ENCODE measurements around the gene FBXO8.

The FBXO8 gene

DNA sequence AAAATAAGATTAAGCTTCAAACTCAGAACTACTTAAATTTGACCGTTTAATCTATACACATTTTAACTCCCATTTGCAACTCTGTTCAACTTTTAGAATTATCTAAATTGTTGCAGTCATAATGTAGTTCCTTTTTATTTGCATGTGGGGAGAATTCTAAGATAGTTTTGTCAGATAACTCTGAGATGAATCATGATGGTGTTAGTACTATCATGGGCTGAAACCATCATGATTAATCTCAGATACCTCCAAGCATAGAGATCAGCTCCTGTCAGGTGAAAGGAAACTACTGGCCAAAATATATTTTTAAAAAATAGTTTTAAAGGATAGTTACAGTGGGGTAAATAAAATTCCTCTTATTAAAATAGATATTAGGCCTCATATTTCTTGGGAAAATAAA is 39.0 kb downstream of the FBXO8 start:
- DNase-seq, result no peak

GRCh38 chr4:174241162-174241561 is 42.3 kb downstream of the FBXO8 start:
- no peak for DNase-seq

GRCh38 chr4:174236359-174236758 is 47.1 kb downstream of the FBXO8 start:
- DNase-seq, result no peak

GRCh38 chr4:174230680-174231079 is 52.8 kb downstream of the FBXO8 start:
- no peak for DNase-seq

- DNase-seq, result no peak
Measured at GRCh38 chr4:174230148-174230547, 53.3 kb downstream of the FBXO8 start.

DNA sequence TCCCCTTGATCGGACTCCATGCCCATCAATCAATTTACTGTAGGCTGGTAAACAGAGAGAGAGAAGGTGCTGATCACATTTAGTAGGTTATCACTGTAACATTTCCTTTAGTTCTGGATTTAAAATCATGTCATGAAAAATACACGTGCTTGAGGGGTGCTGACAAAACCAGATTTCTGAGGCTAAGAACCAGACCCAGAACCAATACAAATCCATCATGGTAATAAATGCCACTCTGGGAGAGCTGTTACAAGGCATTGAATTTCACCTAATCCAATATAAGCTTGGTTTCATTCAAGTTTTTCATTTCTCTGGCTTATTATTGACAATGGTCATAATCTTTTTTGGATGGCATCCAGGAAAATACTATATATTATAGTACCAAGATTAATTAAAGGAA is 54.5 kb downstream of the FBXO8 start:
- DNase-seq, result no peak

DNA sequence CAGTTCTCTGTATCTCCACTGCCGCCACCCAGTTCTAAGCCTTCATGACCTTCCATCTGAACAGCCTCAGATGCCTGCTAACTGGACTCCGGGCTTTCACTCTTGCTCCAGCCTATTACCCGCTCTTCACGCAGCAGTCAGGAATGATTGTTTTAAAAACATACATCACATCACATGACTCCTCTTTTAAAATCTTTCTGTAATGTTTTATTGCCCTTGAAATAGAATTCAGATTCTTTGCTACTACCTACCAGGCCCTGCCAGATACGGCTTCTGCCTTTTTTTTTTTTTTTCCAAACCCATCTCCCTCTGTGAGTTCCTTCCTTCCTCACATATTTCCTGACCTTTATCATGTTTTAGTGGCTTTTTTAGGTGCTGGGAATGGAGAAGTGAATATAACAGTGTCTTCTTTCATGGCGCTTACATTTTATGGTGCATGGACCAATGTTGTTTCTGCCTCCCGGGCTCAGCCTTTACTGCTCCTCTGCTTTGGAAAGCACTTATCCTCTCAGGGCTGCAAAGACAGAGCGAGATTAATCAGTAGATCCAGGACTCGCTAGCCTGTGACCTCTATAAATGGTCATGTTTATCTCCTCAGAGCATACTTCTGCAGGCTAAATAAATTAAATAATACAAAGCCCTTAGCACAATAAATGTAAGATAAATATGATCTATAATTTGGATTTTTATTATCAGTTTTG is 58.0 kb downstream of the FBXO8 start:
- DNase-seq, result no peak

- no peak for DNase-seq
Measured at GRCh38 chr4:174224550-174224949, 58.9 kb downstream of the FBXO8 start.

DNA sequence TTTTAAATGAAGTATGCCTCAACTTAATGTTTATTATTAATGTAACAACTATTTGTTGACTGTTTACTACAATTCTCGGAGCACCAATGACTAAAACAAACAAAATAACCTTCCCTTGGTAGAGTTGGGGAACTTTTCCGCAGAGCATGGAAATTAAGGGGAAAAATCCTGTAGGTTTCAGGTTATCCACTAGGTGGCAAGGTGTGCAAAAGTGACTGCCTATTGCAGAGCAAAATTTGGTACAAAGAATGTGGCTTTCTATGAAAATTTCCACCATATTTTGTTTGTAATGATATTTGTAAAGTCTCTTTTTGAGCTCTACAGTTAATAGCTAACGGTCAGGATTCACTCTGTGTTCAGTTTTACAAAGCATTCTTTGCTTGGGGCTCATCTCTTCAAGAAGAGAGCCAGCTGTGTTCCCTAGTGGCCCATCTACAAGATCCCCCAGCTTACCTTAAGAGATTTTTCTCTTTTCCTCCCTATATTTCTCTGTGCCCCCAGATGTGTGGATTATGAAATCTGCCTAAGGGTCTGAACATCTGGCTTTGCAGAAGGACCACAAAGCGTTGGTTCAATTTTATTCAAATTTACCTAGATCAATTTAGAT is 61.1 kb downstream of the FBXO8 start:
- DNase-seq, result no peak

DNA sequence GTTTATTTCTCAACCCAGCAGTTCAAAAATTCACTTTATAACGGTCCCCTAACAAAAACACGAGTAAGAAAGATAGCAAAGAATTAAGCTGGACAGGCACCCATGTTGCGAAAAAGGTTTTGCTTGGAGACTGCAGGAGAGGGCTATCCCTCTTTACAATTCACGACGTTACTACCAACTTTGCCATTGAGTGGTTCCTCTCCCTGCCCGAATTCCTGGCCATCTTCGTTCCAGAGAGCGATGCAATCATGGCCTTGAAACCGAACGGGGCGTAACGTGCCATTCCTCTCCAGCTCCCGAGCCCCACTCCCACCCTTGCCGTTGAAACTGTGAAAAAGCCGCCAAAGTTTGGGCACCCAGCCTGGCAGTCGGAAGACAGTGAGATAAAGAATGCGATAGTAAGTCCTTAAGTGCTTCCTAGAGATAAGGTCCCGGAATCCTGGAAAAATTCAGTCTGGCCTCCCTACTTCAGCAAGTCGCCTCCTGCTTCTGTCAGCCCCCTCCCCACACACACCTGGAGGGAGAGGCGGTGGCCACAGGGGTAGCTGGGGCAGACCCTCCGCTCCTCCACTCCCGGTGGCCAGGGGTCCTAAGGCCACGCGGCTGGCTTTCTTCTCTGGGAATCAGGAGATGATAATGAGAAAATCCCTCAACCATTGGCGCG is 65.2 kb downstream of the FBXO8 start:
- DNase-seq, result no peak

DNA sequence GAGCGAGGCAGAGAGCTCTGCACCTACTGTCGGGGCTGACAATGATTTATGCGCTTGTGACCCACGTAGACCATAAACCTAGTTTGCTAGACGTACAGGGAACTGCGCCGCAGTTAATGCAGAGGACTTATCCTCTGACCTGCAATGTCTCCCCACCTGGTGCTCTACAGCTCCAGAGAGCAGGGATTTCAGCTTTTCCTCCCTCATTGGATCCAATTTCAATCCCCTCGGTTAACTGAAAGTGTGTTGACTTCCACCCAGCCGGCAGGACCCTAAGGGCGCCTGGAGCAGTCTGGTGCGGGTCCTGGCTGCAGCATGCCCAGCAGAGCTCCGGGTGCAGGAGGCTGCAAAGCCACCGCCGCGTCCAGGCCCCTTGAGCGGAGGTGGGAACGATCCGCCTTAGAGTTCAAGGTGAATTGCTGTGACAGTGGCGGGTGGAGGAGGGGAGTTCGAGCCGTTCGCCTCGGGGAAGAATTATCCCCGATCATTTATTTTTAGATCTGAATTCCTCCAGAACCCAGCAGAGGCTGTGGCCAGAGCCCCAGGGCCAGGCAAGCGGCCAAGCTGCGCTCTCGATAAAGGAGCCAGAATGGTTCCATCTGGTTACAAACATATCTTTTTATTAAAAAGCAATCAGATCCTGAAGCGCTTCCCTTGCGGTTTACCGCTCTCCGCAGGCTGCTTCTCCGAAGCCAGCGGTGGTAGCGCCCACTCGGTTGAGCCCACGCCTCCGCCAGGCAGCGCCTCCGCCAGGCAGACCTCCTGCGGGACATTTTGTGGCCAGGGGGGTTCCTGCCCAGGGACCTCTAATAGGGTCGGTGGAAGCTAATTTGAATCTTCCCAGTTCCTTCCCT is 66.0 kb downstream of the FBXO8 start:
- no peak for DNase-seq

- no peak for DNase-seq
Measured at GRCh38 chr4:174216799-174217272, 66.6 kb downstream of the FBXO8 start.

DNA sequence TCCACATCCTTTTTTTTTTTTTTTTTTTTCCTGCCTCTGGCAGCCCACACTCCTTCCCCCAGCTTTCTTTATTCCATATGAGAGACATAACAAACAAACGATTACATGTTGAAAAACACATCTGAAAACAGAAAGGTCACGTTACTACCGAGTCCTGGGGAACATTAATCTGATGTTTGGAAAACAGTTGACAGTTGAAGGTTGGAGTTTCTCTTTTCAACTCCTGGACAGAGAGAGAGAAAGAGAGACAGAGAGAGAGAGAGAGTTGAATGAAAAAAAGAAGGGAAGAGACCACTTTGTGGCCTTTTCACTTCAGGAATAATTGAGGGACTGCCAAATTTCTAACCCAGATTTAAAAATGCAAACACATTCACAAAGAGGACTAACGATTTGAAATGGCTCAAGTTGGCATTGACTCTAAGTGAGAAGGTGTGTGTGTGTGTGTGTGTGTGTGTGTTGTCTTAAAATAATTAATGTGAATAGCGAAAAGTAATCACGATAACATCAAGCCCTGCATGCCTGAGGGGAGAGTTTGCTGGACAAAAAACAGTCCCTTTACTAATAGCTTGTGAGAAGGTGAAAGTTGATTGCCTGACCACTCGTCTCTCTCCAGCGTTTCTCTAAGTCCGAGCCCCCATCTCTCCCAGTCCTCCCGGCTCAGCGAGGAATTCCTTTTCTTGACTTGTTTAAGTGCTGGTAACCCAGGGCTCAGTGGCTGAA is 67.3 kb downstream of the FBXO8 start:
- no peak for DNase-seq

DNA sequence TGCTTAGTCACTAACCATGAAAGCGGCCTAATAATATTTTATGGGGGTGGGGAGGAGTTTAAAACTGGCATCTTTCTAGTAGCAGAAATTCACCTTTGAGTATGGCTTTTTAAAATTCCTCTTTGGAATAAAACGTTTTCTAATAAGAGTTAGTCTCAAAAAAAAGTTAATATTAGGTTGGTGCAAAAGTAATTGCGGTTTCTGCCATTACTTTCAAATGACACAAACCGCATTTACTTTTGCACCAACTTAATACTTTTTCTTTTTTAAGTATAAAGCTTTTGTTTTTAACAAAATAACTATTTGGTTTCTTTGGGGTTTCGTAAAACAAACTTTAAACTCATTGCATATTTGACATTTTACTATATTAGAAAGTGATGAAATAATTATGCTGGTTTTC is 68.4 kb downstream of the FBXO8 start:
- DNase-seq, result no peak

- DNase-seq, result no peak
Measured at GRCh38 chr4:174214101-174214878, 69.2 kb downstream of the FBXO8 start.

DNA sequence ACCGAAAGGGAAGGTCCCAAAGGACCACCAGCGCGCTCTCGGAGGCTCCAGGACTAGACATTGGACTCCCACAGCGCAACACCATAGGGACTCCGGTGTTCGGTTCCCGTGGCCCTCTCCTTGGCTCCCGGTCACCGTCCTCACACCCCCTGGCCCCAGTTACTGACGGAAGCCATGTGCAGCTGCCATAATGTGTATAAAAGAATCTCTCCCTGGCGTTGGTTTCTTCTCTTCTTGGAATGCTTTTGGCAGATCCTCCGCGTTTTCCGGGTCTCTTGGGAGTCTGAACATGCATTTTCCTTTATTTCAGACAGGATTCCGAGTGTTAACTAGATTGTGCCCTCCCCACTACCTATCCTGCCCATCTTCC is 69.8 kb downstream of the FBXO8 start:
- DNase-seq, result no peak

- DNase-seq, result no peak
Measured at GRCh38 chr4:174212061-174212460, 71.4 kb downstream of the FBXO8 start.

DNA sequence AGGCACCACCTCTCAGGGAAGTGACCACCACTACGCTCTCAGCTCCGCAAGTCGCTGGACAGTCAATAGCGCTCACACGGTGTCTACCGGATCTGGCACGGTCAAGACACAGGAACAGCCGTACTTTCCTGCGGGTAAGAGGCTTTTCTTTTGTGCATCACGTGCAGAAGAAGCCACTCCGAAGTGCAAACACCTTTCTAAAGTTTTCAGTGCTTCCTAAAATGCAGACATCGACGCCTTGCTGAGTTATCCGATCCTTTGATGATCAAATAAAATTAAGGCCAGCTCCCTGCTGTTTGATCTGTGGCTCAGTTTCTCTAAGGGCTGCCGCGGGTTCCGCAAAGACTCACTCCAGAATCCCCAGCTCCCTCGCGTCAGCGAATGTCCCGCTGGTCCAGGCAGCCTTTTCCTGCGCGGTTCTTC is 71.8 kb downstream of the FBXO8 start:
- DNase-seq, result no peak

DNA sequence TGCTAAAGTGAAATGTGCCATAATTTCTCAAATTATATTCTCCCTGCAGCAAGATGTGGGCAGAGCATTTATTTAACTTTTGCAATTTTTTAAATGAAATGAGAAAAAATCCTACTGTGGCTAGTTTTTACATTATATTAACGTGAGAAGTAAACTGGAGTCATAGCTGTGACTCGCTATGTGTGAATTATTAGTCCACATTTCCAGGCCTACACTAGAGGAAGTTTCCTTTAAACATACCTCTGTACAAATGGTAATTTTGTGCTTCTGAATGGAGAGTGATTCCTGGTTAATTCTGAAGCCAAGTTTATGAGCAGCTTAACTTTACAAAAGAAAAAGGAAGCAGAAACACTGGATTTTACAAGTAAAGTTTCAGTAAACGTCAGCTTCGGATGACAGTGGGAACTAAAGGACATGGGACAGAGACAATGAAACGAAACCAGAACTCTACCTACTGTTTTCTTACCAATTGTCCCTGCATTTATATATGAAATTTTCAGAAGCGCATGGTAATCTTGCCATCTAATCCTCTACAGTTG is 72.4 kb downstream of the FBXO8 start:
- DNase-seq, result no peak

- no peak for DNase-seq
Measured at GRCh38 chr4:174210354-174210753, 73.1 kb downstream of the FBXO8 start.

DNA sequence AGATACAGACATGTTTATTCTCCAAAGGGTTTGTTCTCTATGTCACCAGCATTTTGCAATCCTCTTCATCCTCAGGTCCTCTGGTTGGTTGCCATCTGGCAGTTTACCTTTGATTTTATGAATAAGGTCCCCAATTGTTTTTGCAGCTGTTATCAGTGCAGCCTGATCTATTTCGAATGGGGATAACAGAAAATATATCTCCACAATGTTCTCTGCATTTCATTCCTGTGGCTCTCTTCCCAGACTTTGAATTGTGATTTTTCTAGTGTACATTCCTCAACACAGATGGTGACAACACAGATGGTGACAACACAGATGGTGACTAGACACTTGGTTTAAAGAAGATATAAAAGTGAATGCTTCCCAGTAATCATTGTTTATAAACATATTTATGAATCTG is 74.1 kb downstream of the FBXO8 start:
- no peak for DNase-seq
